Lower leg skin (tissue), 4 donors: ENCODE measurements around the gene RHOV. TPM values are rescaled to one million over a fixed set of nuclear protein-coding genes. Genes with fewer than 3 reads are reported as not detected.

ENCODE experiments used
- DNase-seq, 2 donors: peaks; one replicate each; pipeline ENCODE4 v3.0.0-alpha.2; 2019; ENCODE audit warnings: low spot score in 2 of 2
- H3K4me3 ChIP-seq: fragments of 200-600 bp; sonication (generic); 2 replicates; pipeline ENCODE4 v1.5.1; 2017; ENCODE audit warnings: mild to moderate bottlenecking, low read depth; ENCODE audit not compliant: poor library complexity, severe bottlenecking
- CTCF ChIP-seq, 3 donors: fragments of 450-650 bp; IDR thresholded peaks; one replicate each; pipeline ENCODE4 v1.5.1; 2016; ENCODE audit warnings: antibody characterized with exemption in 3 of 3, mild to moderate bottlenecking in 3 of 3, moderate library complexity in 2 of 3
- POLR2A ChIP-seq, 2 donors: fragments of 450-650 bp; IDR thresholded peaks; one replicate each; pipeline ENCODE4 v1.6.1; 2016 to 2017; ENCODE audit warnings: antibody characterized with exemption in 2 of 2, mild to moderate bottlenecking in 1 of 2, moderate library complexity in 1 of 2
- WGBS, 2 donors: methylation state at CpG; one replicate each; pipeline ENCODE4 v1.1.5; 2018; 5-methylcytosine and 5-hydroxymethylcytosine counted together
- intact Hi-C: fragments of 100-400 bp; cut with DNase I; formaldehyde crosslinking; loops from one replicate; pipeline ENCODE4 v1.15.0; 2023; ENCODE audit warnings: low total_unique reads
- total RNA-seq, 4 donors: library from RNA; depleted of rRNA; stranded (reverse); fragments of >200 nt; gene quantifications; one replicate each; pipeline ENCODE4 v1.1.0, GENCODE V29; 2016

The RHOV gene
- 100 to 1,000 TPM in 1 of 4 donors, 10 to 100 TPM in 3; 78.5 to 111 (median 95.9) TPM for total RNA-seq

GRCh38 chr15:40873694-40874561 lies at the start of gene RHOV:
Gene RHOV, minus strand, starts transcription at chr15:40874234. Its CDS starts 95 bp downstream, at chr15:40874139.
- intact Hi-C loops: no loop called here
- WGBS, 2 donors: 1% methylated on average over 25 to 39 of the region's 74 CpGs
- peak within 1 kb of the TSS; percentile 45 for H3K4me3 ChIP-seq
- peak in 1 of 2 donors; percentile 93 for DNase-seq
- TF ChIP-seq POLR2A (IDR thresholded peaks at IDR 0.05): no peak
- TF ChIP-seq CTCF (IDR thresholded peaks at IDR 0.05): no peak

- H3K4me3 ChIP-seq: no peak overlapping the region
- TF ChIP-seq POLR2A (IDR thresholded peaks at IDR 0.05) (no peak), CTCF (IDR thresholded peaks at IDR 0.05) (no peak)
- intact Hi-C loops: no loop called here
- WGBS, 2 donors: 94% methylated on average over 9 of the region's 9 CpGs
- DNase-seq: no peak
Measured at GRCh38 chr15:40923551-40923950, 49.5 kb upstream of the RHOV start.

- 69 to 71% methylated on average over 10 of the region's 10 CpGs for WGBS, 2 donors
- no peak for DNase-seq
- TF ChIP-seq CTCF (IDR thresholded peaks at IDR 0.05) (no peak), POLR2A (IDR thresholded peaks at IDR 0.05) (no peak)
- no peak overlapping the region for H3K4me3 ChIP-seq
- intact Hi-C loops: no loop called here
Measured at GRCh38 chr15:40922608-40923005, 48.6 kb upstream of the RHOV start.

DNA sequence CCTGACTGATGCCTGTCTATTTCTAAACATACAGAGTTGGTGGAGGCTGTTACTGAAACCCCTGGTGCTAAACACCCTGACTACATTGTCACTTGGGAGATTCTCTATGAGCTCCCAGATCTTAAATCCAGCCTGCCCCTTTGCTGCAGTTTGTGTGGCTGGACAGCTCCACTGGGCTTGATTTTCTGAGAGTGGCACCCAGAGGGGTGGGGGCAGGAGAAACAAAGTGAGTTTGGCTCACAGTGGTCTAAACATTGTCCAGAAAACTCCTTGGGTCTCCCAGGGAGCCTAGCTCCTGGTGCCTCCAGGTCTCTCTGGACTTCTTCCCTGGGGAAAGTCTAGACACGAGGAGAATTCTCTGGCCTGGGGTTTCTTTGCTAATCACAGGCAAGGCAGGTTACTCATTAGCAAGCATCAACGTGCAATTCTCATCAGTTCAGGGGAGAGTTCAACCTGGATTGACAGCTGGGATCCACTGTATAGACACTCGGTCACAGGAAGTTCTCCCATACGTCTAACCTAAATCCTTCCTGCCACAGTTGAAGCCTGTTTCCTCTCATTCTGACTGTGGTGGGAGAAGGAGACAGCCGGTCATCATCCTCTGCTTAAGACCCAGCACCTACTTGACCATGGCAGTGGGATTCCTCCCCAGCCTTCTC lies 48.0 kb upstream of the RHOV start:
- DNase-seq: no peak
- intact Hi-C loops: no loop called here
- no peak for TF ChIP-seq CTCF (IDR thresholded peaks at IDR 0.05)
- TF ChIP-seq POLR2A (IDR thresholded peaks at IDR 0.05): no peak
- H3K4me3 ChIP-seq: no peak overlapping the region
- 58 to 68% methylated on average over 5 of the region's 5 CpGs for WGBS, 2 donors

DNA sequence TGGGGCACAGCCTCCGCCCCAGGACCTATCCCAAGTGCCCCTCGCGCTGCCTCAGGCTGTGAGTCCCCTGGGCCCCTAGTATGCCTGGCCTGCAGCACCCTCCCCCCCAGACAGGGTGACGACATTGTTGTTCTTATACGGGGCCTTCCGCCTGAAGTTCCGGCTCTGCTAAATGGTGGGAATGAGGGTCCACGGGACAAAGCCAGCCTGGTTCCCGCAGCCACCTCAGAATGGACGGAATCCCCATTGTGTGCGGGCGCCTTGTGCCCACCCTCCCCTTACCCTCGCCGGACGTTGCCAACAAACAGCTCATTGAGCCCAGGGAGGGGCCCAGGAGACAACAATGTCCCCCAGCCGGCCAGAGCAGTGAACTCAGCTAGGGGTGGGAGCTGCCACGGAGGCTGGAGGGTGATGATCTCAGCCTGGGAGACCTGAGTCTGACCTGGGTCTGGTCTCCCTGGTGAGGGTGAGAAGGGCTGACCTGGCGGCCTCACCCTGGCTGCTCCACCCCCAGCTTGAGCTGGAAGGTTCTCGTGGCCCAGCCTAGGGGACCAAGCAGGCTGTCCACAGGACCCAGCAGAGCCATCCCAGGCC lies 44.9 kb upstream of the RHOV start:
- DNase-seq: no peak
- no peak for TF ChIP-seq POLR2A (IDR thresholded peaks at IDR 0.05)
- no peak for TF ChIP-seq CTCF (IDR thresholded peaks at IDR 0.05)
- intact Hi-C loops: no loop called here
- H3K4me3 ChIP-seq: no peak overlapping the region
- 71 to 85% methylated on average over 17 to 18 of the region's 19 CpGs for WGBS, 2 donors
